Measurements from ENCODE around the gene SCEL.

The SCEL gene

DNA sequence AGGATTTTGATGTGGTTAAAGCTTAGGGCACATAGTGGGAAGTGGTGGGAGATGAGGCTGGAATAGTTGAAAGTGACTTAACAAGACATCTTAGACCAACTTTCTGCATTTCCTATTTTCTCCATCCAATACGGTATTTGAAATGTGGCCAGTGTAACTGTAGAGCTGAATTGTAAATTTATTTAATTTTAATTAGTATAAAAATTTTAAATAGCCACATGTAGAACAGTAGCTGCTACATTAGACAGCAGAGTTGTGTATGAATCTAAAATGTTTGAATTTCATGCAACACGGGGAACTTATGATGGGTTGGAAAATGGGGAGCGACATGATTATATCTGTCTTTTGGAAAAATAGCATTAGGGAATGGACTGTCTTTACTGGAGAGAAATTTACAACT is 7.1 kb upstream of the SCEL start:
- no peak for DNase-seq (ENCODE audit: low read depth)
- TF ChIP-seq, protein P1, sequence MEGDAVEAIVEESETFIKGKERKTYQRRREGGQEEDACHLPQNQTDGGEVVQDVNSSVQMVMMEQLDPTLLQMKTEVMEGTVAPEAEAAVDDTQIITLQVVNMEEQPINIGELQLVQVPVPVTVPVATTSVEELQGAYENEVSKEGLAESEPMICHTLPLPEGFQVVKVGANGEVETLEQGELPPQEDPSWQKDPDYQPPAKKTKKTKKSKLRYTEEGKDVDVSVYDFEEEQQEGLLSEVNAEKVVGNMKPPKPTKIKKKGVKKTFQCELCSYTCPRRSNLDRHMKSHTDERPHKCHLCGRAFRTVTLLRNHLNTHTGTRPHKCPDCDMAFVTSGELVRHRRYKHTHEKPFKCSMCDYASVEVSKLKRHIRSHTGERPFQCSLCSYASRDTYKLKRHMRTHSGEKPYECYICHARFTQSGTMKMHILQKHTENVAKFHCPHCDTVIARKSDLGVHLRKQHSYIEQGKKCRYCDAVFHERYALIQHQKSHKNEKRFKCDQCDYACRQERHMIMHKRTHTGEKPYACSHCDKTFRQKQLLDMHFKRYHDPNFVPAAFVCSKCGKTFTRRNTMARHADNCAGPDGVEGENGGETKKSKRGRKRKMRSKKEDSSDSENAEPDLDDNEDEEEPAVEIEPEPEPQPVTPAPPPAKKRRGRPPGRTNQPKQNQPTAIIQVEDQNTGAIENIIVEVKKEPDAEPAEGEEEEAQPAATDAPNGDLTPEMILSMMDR (conservative IDR thresholded peaks at IDR 0.05; ENCODE audit: low read depth, low read length): no peak
- H3K4me3 ChIP-seq (ENCODE audit: low read depth, low read length): no peak overlapping the region

DNA sequence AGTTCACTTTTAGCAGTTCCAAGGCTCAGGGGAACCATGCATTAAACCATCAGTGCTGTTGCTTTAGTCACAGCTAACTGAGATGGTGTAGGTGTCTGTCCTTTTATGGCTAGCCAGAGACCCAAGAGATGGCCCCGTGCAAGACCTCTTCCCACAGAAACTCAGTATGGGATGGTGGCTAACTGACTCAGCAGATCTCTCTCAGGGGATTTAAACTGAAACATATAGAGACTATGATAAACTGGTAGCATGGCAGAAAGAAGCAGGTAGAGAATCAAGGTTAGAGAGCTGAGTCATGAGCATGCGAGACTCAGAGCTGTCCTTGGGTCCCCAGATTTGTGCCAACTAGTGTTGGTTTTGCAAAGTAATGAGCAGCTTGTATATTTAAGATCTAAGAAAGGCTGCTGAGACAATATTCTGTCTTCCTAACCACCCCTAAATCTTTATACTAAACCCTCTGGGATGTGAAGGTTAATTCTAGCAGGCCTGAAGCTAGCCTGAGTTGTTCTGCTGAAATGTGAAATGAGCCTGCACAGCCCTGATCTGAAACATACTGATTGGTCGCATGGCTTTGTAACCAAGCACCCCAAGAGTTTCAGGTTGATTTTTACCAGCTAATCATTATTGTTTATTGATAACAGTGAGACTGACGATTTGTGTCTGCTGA is 6.5 kb upstream of the SCEL start:
- TF ChIP-seq, protein P1 (conservative IDR thresholded peaks at IDR 0.05; ENCODE audit: low read depth, low read length): no peak
- no peak for DNase-seq (ENCODE audit: low read depth)

DNA sequence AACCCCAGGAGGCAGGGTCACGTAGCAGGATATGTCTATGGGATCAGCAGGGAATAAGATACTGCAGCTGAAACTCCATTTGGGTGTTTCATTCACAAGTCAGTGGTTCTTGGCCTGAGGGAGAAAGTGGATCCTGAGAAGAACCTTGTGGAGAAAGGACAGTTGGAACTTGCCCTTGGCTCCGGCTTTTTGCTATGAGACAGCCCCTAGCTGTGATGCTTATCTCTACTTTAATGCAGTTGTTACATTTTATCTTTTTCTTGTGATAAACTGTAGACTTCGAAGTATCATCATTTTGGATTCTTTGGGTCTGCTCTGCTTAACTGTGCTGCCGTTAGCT is 6.0 kb upstream of the SCEL start:
- DNase-seq (ENCODE audit: low read depth): no peak
- no peak overlapping the region for H3K4me3 ChIP-seq (ENCODE audit: low read depth, low read length)
- TF ChIP-seq, protein P1 (conservative IDR thresholded peaks at IDR 0.05; ENCODE audit: low read depth, low read length): no peak

More for the DNA sequence above, 6.5 kb upstream of the SCEL start:
- no peak overlapping the region for H3K4me3 ChIP-seq (ENCODE audit: low read depth, low read length)

DNA sequence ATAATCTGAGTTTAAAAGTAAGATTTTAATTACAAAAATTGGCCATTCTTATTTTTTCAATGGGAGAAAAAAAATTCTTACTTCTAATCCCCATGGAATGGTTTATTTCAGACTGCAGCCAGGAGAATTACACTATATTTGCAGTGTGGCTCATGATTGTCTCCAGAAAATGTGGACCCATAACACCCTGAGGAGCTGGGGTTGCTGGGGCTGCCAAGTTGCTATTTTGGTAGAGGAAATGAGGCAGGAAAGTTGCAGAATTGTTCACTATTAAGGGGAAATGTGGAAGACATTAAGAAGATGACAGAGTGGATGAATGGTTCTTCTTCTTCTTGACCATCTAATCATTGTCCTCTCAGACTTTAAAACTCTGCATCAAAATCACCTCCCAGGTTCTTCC is 4.6 kb upstream of the SCEL start:
- DNase-seq (ENCODE audit: low read depth): no peak
- TF ChIP-seq, protein P1 (conservative IDR thresholded peaks at IDR 0.05; ENCODE audit: low read depth, low read length): no peak
- no peak overlapping the region for H3K4me3 ChIP-seq (ENCODE audit: low read depth, low read length)

DNA sequence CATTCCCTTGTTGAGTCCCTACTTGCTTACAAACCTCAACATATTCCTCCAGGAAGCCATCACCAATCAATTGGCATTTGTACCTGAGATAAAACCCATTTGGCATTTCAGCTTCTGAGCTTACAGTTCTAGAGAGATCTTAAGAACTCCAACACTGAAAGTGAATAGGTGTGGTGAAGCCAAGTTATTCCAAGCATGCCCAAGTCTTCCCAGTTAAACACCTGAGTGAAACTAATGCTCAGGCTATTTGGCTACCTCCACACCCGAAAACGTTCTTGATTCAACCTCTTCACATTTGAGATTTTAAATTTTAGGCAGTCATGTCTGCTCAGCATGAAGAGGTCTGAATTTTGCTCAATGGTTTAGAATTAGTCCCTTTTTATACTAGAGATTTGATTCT is 2.5 kb upstream of the SCEL start:
- H3K4me3 ChIP-seq (ENCODE audit: low read depth, low read length): no peak overlapping the region
- no peak for DNase-seq (ENCODE audit: low read depth)
- TF ChIP-seq, protein P1 (conservative IDR thresholded peaks at IDR 0.05; ENCODE audit: low read depth, low read length): no peak

DNA sequence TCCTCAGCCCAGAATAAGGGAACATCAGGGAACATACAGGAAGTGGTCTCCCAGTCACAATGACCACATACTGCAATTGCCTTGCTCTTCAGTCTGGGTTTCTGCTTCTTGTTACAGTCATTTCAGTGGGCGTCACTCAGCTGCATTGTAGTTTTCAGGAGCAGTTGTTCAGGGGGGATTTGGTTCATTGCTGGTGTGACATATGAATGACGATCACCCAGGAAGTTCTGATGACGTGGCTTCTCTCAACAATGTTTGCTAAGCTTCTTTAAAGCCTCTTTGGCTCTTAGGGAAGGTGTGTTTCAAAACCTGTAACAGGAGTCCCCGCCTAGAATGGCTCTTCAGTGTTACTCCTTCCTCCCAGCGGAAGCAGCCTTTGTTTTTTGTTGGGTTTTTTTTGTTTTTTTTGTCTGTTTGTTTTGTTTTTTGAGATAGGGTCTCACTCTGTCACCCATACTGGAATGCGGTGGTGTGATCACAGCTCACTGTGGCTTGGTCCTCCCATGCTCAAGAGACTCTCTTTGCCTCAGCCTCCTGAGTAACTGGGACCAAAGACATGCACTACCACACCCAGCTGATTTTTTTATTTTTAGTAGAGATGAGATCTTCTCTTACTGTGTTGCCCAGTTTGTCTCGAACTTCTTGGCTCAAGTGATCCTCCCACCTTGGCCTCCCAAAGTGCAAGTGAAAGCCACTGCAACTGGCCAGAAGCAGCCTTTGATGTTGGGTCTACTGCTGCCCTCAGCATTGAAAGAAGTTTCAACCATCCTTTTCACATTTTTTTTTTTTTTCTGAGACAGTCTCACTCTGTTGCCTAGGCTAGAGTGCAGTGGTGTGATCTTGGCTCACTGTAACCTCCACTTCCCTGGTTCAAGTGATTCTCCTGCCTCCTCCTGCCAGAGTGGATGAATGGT is 1.4 kb upstream of the SCEL start:
- TF ChIP-seq, protein P1 (conservative IDR thresholded peaks at IDR 0.05; ENCODE audit: low read depth, low read length): no peak
- no peak for DNase-seq (ENCODE audit: low read depth)
- no peak overlapping the region for H3K4me3 ChIP-seq (ENCODE audit: low read depth, low read length)

All from choroid plexus epithelial cell (primary cell).